GM18511 (cell line): ENCODE data around the gene MID1.

ENCODE experiments used
- ATAC-seq: cut with Tn5 transposase; IDR thresholded peaks from one replicate; pipeline ENCODE4 v1.9.1; 2021; ENCODE audit warnings: mild to moderate bottlenecking, moderate library complexity; ENCODE audit not compliant: unreplicated experiment

MID1 gene

DNA sequence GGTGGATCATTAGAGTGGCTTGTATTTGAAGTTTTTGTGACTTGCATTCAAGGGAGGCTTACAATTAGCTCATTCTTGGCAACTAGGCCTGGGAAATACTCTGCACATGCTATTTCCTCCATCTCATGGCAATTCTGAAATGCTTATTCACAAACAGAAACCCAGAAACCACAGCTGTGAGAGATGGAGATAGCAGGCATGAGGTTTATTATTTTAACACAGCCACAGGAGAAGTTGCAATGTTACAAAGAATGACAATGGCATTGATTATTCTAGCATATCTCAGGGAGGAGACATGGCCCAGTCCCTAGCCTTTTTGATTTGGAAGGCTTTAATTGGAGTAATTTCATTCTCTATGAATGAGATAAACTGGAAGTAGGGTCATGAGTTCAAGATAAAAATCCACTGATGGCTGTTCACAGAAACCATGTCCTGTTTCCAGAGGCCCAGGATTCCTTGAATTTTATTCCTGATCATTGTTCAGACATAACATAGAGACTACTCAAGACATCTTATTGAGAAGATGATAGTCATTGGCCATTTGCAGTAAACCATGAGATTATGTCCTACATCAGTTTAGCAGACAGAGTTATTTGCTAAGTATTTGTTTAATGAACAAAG, 123.9 kb downstream of the MID1 start:
- ATAC-seq: no peak

DNA sequence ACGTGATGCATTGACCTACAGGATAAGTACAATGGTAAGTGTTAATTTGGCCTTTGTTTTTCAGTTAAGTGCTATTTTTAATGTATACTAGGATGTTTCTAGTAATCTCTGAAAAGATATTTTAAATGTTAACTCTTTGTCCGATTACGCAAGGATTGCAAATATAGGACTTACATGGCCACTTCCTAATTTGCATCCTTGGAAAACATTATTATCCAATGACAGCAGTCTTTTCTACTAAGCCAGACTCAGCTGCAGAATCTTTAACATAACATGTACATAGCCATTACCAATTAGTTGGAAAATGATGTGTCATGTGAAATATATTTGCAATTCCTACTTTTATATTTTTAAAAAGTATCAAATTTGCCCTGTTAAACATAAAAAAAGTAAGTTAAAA, 124.7 kb downstream of the MID1 start:
- no peak for ATAC-seq

DNA sequence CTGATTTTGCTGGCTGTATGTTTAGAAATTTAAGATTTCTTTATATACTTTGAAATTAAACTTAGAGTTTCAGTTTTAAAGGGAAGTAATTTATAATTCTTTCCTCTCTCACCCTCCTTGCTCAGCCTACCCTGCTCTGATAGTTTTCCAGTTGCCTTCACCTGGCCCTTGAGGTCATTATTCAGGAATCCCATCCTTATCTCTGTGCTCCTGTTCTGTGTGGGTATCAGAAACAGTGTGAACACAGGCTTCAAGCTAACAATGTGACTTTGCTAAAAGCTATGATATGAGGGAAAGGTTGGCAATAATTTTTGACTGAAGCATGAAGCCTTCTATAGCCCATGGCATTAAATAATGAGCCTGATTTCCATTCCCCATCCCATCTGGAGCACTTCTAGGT, 128.1 kb downstream of the MID1 start:
- no peak for ATAC-seq

DNA sequence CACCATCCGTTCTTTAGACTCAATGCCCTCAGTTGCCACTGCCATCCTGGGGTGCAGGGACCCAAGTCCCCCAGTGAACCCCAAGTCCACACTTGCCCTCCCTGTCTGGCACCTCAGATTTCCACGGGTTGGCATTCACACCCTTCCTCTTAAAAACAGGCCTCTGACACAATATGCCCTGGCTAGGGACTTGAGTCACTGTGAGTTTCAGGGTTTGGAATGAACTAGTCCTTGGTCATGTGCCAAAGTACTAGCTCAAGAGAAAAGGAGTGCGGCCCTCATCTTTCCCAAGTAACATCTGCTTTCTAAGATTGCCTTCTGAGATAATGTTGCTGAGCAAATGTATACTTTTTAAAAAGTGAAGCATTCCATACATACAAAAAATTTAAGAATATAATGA, 134.0 kb downstream of the MID1 start:
- no peak for ATAC-seq

DNA sequence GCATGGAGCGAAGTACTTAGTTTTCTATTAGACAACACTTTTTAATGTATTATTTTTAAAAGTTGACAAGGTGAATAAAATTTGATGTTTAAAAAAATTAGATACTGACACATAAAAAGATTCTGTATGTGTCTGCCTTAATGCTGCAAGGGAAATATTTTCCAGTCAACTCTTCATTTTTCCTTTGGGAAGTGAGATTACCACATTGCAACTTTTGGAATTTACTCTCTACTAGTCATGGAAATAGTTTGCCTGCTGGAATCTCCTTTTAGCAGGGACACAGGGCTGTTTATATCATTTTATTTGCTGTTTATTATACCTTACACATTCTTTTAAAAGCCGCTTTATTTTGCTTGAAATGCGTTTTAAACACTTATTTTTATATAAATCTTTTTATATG, 135.1 kb downstream of the MID1 start:
- ATAC-seq: no peak

DNA sequence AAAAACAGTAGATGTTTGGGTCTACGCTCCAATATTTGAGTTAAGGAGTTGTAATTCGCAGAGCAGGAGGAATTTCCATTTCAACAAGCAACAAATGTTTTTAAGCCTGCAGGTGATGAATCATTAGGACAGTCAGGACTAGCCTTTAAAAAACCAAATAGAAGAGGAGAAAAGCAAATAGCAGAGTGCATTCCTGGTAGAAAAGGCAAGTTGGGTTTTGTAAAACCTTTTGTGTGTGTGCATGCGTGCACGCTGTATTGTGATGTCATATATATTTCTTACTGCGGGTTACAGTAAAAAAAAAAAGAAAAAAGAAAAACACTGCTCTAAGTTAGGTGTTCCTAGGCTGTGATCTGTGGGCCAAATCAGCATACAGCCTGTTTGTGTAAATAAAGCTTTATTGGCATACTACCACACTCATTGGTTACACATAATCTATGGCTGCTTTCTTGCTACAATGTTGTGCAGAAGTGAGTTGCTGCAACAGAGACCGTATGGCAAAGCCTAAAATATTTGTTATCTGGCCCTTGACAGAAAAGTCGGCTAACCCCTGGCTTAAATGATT, 135.6 kb downstream of the MID1 start:
- ATAC-seq: no peak

DNA sequence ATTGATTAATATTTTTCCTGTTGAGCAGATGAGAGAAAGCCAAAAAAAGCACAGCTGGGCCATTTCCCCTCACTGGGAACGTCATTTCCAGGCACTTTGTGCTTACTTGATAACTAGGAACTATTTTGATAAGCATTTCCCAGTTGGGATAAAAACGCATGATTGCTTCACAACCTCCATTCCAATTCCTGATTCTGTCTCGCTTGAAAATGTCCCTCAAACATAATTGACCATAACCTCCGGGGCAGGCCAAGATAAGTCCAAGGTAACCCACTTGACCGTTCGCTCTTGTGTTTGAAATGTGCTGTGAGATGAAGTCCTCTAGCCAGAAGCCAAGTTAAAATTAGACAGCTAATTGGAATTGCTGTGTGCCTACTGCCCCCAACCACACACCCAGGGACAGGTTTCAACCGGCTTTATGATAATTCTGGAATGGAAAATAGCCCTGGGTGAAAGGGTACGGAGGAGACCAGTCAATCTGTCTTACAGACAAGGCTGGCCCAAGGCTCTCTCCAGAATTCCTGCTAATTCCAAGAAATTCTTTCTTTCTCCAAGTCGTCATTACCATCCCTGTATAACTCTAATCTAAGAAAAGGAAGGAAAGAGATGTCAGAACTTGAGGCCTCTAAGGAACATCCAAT, 137.1 kb downstream of the MID1 start:
- ATAC-seq: no peak

DNA sequence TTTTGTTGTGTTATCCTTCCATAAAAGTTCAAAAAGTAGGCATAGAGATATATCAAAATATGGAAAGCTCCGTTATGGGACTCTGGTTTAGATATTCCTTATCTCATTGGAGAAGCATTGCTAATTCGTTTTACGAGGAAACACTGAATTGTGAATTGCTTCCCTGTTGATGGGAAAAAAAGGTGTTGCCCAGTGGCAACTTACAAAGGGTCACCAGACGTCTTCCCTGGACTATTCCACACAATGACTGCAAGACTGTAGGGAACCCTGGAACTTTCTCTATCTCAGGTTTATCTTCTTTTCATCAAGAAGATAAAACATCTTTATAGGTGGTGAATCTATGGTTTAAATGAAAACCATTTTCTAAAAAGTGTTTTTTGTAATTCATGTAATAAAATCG, 137.7 kb downstream of the MID1 start:
- ATAC-seq: no peak

DNA sequence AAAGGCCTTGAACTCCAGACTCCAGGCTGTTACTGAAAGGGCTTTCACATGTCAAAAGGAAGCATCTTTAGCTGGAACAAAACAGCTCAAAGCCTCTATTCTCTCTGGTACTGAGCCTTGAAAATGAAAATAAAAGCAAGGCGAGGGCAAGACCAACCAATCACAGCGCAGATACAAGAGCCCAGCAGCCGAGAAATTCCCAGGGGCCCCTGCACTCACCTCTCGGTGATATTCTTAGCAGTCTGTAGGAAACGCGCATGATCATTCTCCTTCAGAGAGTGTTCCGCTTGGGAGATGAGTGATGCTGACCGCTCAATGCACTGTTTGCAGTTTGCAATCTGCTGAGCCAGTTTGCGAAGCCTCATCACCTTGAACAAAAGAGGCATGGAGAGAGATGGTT, 138.1 kb downstream of the MID1 start:
- peak; percentile 84 for ATAC-seq

DNA sequence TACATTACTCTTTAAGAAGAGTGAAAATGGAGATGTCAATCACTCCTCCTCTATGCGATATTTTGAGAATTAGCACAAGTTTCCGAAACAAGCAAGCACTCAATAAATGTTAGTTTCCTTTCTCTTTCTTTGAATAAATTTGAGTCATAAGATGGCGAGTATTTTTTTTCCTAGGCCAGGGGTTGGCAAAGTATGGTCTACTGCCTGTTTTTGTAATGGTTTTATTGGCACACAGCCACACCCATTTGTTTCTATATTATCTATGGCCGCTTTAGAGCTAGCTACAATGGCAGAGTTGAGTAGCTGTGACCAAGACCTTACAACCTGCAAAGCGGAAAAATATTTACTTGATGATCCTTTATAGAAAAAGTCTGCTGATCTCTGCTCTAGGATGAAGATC, 139.5 kb downstream of the MID1 start:
- ATAC-seq: no peak

DNA sequence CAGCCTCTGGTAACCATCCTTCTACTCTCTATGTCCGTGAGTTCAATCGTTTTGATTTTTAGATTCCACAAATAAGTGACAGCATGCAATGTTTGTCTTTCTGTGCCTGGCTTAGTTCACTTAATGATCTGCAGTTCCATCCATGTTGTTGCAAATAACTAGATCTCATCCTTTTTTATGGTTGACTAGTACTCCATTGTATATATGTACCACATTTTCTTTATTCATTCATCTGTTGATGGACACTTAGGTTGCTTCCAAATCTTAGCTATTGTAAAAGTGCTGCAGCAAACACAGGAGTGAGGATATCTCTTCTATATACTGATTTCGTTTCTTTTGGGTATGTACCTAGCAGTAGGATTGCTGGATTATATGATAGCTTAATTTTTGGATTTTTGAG, 140.9 kb downstream of the MID1 start:
- no peak for ATAC-seq

DNA sequence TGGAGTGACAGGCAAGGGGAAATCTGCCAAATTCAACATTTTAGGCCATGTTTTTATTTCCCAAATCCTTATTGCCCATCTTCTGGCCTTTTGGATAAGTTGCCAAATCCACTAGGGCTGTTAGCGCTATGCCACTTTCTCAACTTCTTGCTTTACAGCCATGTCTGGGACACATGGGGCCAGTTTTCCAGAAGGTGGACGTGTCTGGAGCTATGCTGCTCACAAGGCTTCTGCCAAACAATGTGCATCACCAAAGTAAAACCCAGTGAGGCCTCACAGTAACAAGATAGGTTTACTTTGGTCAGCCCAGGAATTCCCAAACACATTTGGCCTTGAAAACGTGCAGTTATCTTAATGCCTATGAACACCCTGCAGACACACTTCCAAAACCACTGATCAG, 142.9 kb downstream of the MID1 start:
- no peak for ATAC-seq

DNA sequence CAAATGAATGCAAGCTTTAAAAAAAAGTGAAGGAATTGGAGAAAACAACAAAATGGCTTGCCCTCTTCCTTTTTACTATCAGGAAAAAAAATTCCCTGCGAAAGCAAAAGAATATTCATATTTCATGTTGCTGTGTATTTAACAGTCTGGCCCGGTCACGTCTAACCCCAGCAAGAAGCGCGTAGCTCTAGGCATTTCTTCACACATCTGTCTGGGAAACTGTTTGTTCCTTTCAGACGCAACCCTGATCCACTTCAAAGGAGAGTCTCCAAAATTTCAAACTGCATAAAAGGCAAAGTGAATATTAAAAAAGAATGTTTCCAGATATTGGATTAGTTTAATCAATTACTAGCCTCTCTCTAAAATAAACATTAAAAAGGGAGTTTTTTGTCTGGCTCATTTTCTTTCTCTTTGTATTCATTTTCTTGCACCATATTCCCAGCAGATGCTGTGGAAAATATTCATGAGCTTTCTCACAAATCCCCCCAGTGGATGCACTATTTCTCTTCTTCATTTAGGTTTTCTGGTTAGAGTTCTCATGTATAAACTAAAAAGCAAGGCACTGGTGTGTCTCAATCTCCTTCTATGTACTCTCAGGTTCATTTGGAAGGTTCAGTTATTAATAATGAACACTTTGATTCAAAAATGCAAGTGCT, 145.3 kb downstream of the MID1 start:
- no peak for ATAC-seq

DNA sequence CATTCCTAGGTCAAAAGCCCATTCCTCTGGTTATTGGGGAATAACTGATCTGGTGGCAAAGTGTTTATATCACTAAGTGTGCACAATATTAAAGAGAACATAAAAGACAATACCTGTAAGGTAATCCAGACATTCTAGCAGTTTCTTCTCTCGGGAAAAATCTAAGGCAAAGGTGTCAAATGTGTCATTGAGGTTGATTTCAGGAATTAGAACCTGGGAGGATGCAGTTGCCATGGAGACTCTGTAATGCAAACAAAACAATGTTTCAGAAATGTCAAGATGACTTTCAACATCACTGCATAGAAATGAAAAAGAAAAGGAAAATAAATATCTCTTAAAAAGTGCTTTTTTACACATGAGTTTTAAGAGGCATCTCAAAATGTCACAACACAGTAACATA, 145.9 kb downstream of the MID1 start:
- ATAC-seq: no peak

DNA sequence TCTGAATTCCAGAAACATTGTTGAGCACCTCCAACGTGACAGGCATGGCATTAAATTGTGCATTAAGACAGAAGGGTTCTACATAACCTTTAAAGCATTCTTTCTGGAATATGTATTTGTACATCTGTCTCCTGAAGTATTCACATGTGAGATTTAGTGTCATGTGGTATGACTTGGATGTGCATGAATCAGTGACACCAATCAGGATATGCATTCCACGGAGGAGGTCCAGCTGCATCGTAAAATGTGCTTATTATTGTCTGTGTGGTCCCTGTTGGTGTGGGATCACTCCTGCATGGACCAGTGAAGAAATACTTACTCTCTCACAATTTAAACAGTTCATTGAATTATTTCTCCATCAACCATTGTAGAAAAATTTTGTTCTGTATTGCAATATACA, 149.0 kb downstream of the MID1 start:
- ATAC-seq: no peak

DNA sequence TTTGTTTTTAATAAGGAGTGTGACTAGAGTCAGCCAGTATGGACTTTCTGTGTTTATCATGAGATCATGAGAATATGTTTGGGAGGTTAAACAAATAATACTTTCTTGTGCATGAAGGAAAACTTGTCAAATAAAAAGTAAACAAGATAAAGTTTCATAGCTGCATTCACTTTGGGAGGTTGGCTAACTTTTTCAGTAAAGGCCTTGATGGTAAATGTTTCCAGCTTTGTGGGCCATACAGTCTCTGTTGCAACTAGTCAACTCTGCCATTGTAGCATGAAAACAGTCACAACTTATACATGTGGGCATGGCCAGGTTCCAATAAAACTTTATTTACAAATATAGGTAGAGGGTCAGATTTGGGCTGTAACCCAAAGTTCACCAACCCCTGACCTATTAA, 150.4 kb downstream of the MID1 start:
- ATAC-seq: no peak

DNA sequence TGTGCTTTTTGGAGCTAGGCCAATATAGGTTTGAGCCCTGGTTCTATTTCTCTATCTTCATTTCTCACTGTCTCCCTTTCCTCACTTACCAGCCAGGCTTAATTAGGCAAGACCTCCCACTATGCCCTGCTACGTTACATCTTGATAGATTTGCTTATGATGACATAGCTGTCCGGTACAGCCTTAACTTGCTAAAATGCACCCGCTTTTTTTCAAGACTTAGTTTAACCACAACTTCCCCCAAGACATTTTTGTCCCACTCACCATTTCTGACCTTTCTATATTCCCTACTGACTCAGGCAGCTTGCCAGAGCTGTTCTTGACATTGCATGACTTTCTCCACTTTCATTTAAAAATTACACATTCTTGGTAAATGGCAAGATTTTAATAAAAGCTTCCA, 152.6 kb downstream of the MID1 start:
- ATAC-seq: no peak

DNA sequence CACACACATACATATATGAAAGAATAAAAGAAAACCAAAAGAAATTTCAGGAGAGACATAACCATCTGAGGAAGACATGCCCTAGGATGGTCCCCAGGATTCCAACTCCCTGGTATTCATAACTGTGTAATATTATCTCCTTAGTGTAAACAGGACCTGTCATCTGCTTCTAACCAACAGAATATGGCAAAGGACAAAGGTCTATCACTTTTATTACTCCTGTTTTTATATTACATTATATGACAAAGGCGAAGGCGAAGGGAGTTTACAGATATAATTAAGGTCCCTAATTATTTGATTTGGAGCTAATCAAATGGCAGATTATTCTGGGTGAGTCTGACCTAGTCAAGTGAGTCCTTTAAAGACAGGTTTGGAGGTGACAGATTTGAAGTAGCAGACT, 155.1 kb downstream of the MID1 start:
- ATAC-seq: no peak

DNA sequence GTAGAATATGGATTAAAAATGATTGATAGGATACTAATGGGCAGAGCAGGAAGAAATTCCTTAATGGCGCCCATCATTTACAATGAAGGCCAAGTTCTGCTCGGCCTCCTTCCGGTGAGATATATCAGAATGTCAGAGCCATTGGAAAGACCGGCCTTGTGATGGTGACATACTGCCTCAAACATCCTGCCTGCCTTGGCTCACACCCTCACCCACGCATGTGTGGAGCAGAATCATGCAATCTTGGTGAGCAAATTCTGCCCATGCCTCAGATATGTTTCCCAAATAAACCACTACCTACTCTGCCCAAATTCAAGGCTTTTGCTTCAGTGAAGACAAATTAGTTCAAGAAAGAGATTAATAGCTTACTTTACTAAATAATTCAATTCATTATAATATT, 163.3 kb downstream of the MID1 start:
- ATAC-seq: no peak

DNA sequence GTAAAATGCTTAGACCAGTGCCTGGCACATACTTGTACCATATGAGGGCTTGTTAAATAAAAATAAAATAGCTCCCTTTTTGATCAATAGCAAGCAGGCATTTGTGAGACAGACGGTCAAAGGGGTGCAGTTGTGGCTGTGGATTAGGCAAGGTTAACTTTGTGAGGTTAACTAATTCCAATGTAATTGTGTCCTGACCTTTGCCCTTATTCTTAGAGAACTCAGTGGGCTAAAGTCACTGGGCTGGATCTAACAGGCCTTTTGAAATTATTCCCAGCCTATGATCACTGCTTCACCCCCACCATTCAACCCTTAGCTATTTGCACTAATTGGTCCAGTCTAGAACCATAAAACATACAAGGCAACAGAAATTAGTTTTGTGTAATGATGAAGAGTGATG, 166.4 kb downstream of the MID1 start:
- ATAC-seq: no peak

DNA sequence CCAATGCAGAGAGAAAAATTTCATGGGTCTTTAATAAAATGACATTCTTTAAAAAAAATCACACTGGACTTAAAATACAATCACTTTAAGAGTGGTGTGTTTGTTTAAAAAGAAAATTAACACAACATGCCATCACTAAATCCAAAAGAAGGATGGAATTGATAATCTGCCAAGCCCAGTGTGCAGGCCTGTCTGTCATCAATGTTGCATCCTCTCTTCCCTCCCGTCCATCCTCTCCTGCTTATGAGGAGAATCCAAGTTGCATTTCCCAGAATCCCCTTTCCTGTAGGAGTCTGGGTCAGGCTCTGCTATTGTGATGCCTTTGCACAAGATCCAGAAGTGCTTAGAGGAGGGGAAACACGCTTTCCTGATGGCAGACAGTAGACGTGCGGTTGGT, 169.4 kb downstream of the MID1 start:
- no peak for ATAC-seq

DNA sequence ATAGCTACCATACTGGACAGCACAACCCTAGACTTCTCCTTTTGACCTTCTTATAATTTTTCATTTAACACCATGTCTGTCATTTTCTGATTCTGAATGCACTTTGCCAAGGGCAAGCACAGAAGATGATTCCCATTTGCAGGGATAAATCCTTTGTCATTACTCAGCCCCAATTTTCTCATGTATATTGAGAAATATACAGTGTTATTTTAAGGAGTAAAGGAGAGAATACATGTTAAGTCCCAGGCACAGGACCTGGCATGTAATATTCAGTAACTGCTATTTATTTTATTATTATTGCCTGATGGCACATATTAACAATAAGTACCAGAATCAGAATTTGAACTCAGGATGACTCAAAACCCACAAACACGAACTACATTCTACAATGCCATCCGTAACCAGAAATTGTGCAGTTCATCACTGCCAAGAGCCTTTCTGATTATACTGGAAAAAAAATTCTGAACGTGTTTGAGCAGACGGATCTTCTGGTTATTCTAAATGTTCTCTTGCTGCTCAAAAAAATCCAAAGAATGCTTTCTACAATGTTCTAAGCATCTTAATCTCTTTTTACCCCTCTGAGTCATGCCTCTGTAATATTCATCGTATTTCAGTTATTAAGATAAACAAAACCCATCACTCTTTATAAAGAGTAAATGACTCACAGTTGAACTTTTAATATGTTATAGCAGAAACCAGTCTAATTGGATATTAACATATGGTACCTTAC, 170.0 kb downstream of the MID1 start:
- ATAC-seq: no peak
